ENCODE results near the gene IQCE. TPM values are rescaled to one million over a fixed set of nuclear protein-coding genes. Genes with fewer than 3 reads are reported as not detected.
"Not testable (repeated sequence)": the region's sequence is repeated elsewhere in the genome, so short reads cannot be mapped to it uniquely, and the experiment has no call there.

IQCE gene
- total RNA-seq, 1 donor from 2014 or later, result 11.1 TPM

- peaks cover under 1% of the 10 kb centered on the region for H3K4me1 Mint-ChIP-seq (ENCODE audit: low read depth)
- H3K27ac Mint-ChIP-seq, result no peak overlapping the region
- no peak overlapping the region for H3K4me3 Mint-ChIP-seq
- H3K9me3 Mint-ChIP-seq, result no peaks in the 10 kb centered on the region
- DNase-seq (ENCODE audit: low spot score), result no peak
- H3K27me3 Mint-ChIP-seq (ENCODE audit: insufficient read depth), result no peaks in the 10 kb centered on the region
- H3K36me3 Mint-ChIP-seq (ENCODE audit: low read depth), result peaks cover 5% of the 10 kb centered on the region
- intact Hi-C loops (cut with micrococcal nuclease), result no loop called here
Observed at GRCh38 chr7:2602406-2603043, 43.7 kb downstream of the IQCE start.

DNA sequence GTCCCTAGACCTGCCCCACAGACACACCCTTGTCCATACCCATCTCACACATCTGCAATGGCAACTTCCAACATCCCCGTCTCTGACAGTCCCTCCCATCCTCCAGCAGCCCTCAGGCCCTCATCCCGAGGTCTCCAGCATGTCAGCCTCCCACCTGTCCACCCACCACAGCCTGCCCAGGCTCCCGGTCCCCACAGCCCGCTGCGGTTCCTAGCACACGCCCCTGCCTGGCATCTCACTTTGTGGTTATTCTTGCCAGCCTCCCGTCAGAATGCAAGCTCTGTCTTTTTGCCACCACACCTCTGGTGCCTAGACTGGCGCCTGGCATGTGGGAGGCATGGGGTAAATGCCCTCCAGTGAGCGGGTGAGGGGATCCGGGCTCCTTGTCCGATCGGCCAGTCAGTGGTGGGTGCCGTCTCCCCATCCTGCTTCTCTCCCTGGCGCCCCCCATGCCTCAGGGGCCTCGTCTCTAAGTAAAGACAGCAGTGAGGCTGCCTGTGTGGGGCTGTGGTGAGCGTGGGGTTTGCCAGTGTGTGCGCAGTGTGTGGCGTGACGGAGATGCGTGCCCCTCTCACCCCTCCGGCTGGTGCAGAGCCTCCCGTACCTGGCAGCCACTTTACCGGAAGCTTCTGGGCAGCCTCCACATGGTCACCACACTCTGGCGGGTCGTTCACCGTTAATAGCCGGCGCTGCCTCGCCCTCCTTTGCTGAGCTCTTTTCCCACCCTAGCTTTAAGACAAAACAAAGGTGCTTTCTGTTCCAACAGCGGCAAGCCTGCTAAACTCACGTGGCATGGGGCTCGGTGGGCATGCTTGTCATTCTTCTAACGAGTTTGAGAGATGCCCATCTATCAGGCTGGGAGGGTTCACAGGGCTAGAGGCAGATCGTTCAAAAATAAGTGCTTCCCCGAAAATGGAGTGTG, 44.5 kb downstream of the IQCE start:
- Mint-ChIP-seq H3K4me1 (ENCODE audit: low read depth) (peaks cover 5% of the 10 kb centered on the region), H3K36me3 (ENCODE audit: low read depth) (peaks cover 5% of the 10 kb centered on the region), H3K27me3 (ENCODE audit: insufficient read depth) (no peaks in the 10 kb centered on the region), H3K27ac (no peak overlapping the region), H3K9me3 (no peaks in the 10 kb centered on the region), H3K4me3 (no peak overlapping the region)
- no peak for DNase-seq (ENCODE audit: low spot score)
- intact Hi-C loops (cut with micrococcal nuclease), result no loop called here

DNA sequence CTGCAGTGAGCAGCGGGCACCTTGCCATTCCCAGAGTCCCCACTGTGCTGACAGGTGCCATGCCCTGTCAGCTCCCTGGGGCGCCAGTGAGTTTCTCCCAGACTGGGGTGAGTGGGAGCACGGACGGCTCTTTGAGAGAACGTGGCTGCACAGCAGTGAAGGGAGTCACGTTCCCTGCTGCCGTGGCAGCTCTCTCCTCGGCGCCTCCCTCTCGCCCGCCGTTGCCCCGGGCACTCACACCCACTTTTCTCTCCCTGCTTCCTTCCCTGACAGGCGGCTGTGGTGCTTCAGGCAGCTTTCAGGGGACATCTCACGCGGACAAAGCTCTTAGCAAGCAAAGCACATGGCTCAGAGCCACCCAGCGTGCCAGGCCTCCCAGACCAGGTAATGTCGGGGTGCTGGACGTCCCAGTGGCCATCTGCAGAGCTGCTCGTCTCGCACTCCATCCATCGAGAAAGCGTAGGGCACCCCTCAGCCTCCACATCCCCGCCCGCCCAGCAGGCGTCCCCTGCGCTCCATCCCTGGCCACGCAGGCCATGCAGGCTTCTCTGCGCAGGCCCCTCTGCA, 45.9 kb downstream of the IQCE start:
- no peaks in the 10 kb centered on the region for H3K27me3 Mint-ChIP-seq (ENCODE audit: insufficient read depth)
- H3K9me3 Mint-ChIP-seq, result no peaks in the 10 kb centered on the region
- H3K4me3 Mint-ChIP-seq, result no peak overlapping the region
- H3K27ac Mint-ChIP-seq, result no peak overlapping the region
- peaks cover 13% of the 10 kb centered on the region for H3K4me1 Mint-ChIP-seq (ENCODE audit: low read depth)
- no peak for DNase-seq (ENCODE audit: low spot score)
- intact Hi-C loops (cut with micrococcal nuclease), result no loop called here
- peaks cover 5% of the 10 kb centered on the region for H3K36me3 Mint-ChIP-seq (ENCODE audit: low read depth)

DNA sequence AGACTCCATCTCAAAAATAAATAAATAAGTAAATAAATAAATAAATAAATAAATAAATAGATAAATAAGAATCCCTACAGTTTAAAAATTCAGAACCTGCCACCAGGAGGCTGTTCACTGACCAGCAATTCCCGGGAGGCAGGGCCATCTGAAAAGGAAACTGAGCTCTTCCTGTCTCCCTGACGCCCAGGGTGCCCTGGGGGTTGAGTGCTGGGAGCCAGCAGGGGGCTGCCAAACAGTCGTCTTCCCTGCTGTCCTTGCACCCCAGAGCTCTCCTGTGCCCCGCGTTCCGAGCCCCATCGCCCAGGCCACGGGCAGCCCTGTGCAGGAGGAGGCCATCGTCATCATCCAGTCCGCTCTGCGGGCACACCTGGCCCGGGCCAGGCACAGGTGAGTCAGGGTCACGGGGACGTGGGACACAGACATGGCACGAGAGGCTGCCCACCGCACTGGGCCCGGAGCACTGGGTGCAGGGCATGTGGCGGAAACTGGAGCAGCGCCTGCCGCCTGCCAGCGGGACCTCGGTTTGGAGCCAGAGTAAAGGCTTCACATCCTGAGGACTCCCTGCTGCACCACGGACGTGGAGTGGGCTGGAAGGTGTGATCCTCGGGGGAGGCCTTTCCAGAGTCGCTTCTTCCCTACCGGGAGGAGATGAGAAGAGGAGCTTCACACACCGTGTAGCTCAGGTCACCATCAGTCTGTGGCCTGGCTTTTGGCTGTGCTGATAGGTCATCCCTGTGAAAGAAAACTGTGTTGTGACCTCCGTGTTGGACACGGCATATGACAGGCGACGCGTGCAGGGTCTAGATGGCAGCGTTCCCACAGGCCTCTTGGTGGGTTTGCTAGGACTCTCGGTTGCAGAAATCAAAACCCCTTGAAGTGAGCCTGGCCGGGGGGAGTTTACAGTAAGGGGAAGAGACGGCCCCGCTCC, 47.1 kb downstream of the IQCE start:
- Mint-ChIP-seq H3K9me3 (no peaks in the 10 kb centered on the region), H3K4me1 (ENCODE audit: low read depth) (peaks cover 13% of the 10 kb centered on the region), H3K27me3 (ENCODE audit: insufficient read depth) (no peaks in the 10 kb centered on the region), H3K36me3 (ENCODE audit: low read depth) (peaks cover 5% of the 10 kb centered on the region), H3K4me3 (no peak overlapping the region), H3K27ac (no peak overlapping the region)
- intact Hi-C loops (cut with micrococcal nuclease), result no loop called here
- no peak for DNase-seq (ENCODE audit: low spot score)

DNA sequence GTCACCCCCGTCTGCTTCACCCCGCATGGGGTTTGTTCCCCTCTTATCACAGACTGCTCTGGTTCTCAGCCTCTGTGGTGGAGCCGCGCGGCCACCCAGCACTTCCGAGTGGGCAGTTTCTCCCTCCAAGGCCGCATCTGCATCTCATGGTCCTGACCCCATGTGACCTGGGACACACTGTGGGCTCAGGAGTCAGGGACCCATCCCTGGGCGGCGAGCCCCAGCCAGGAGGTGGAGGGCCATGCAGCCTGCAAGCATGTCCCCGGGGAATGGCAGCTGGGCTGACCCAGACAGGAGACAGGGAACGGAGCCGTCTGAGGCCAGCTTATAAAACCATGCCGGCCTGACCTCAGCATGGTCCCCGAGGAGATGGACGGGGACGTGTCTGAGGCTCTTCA, 47.8 kb downstream of the IQCE start:
- Mint-ChIP-seq H3K27me3 (ENCODE audit: insufficient read depth) (no peaks in the 10 kb centered on the region), H3K36me3 (ENCODE audit: low read depth) (peaks cover 3% of the 10 kb centered on the region), H3K4me1 (ENCODE audit: low read depth) (peaks cover 13% of the 10 kb centered on the region), H3K4me3 (no peak overlapping the region), H3K9me3 (no peaks in the 10 kb centered on the region), H3K27ac (no peak overlapping the region)
- DNase-seq (ENCODE audit: low spot score), result no peak
- intact Hi-C loops (cut with micrococcal nuclease), result no loop called here

GRCh38 chr7:2607122-2607922, 48.5 kb downstream of the IQCE start:
- no peak overlapping the region for H3K27ac Mint-ChIP-seq
- H3K4me1 Mint-ChIP-seq (ENCODE audit: low read depth), result peaks cover 13% of the 10 kb centered on the region
- intact Hi-C loops (cut with micrococcal nuclease), result no loop called here
- DNase-seq (ENCODE audit: low spot score), result no peak
- no peaks in the 10 kb centered on the region for H3K27me3 Mint-ChIP-seq (ENCODE audit: insufficient read depth)
- H3K9me3 Mint-ChIP-seq, result no peaks in the 10 kb centered on the region
- no peaks in the 10 kb centered on the region for H3K36me3 Mint-ChIP-seq (ENCODE audit: low read depth)
- no peak overlapping the region for H3K4me3 Mint-ChIP-seq

GRCh38 chr7:2607923-2608904, 49.4 kb downstream of the IQCE start:
- H3K36me3 Mint-ChIP-seq (ENCODE audit: low read depth), result no peaks in the 10 kb centered on the region
- H3K4me3 Mint-ChIP-seq, result no peak overlapping the region
- H3K27me3 Mint-ChIP-seq (ENCODE audit: insufficient read depth), result no peaks in the 10 kb centered on the region
- DNase-seq (ENCODE audit: low spot score), result no peak
- intact Hi-C loops (cut with micrococcal nuclease), result no loop called here
- H3K27ac Mint-ChIP-seq, result no peak overlapping the region
- H3K9me3 Mint-ChIP-seq, result no peaks in the 10 kb centered on the region
- H3K4me1 Mint-ChIP-seq (ENCODE audit: low read depth), result peaks cover 13% of the 10 kb centered on the region

DNA sequence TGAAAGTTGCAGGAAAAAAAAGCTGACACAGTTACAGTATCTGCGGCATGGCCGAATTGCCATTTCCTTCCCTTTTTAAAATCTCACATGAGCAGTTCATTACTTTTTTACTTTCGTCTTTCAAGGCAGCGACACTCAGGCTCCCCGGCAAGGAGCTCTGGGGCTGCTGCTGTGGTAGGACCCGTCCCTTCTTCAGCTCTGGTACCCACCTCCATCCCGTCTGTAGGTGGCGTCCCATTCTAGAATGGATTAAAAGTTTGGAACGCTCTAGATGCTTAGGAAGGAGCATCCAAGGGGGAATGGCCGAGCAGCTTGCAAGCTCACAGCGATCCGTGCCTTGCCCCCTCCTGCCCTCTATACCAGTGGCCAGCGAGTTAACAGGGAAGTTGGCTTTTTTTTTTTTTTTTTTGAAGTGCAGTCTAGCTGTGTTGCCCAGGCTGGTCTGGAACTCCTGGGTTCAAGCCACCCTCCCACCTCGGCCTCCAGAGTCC, 50.2 kb downstream of the IQCE start:
- no peak overlapping the region for H3K27ac Mint-ChIP-seq
- H3K4me1 Mint-ChIP-seq (ENCODE audit: low read depth), result peaks cover 13% of the 10 kb centered on the region
- intact Hi-C loops (cut with micrococcal nuclease), result no loop called here
- no peaks in the 10 kb centered on the region for H3K9me3 Mint-ChIP-seq
- DNase-seq (ENCODE audit: low spot score), result no peak
- H3K27me3 Mint-ChIP-seq (ENCODE audit: insufficient read depth), result no peaks in the 10 kb centered on the region
- no peaks in the 10 kb centered on the region for H3K36me3 Mint-ChIP-seq (ENCODE audit: low read depth)
- no peak overlapping the region for H3K4me3 Mint-ChIP-seq

GRCh38 chr7:2609646-2610045, 50.9 kb downstream of the IQCE start:
- H3K27ac Mint-ChIP-seq; H3K4me3 Mint-ChIP-seq; H3K27me3 Mint-ChIP-seq (ENCODE audit: insufficient read depth); H3K36me3 Mint-ChIP-seq (ENCODE audit: low read depth); intact Hi-C loops (cut with micrococcal nuclease); H3K9me3 Mint-ChIP-seq; DNase-seq (ENCODE audit: low spot score): not testable (repeated sequence)
- H3K4me1 Mint-ChIP-seq (ENCODE audit: low read depth), result peaks cover 13% of the 10 kb centered on the region

DNA sequence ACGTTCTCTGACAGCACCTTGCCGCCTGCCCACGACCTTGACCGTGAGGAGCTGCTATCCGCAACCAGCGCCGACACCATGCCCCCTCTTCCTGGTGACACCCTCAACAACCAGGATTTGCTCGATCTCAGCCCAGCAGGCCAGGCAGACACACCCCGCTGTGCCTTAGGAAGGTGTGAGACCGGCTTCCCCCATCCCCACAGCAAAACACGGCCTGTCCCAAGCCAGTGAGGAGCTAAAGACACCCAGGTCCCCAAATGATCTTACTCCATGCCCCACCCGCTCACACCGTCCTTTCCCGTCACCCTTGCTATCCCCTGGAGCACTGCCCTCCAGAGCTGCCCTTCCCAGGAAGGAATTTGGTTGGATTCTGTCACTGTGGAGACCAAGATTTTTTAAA, 51.7 kb downstream of the IQCE start:
- Mint-ChIP-seq H3K4me3 (no peak overlapping the region), H3K4me1 (ENCODE audit: low read depth) (peaks cover 13% of the 10 kb centered on the region), H3K27ac (no peak overlapping the region), H3K9me3 (no peaks in the 10 kb centered on the region), H3K36me3 (ENCODE audit: low read depth) (no peaks in the 10 kb centered on the region), H3K27me3 (ENCODE audit: insufficient read depth) (no peaks in the 10 kb centered on the region)
- DNase-seq (ENCODE audit: low spot score), result no peak
- intact Hi-C loops (cut with micrococcal nuclease), result no loop called here

GRCh38 chr7:2610898-2611297, 52.1 kb downstream of the IQCE start:
- intact Hi-C loops (cut with micrococcal nuclease), result no loop called here
- H3K27ac Mint-ChIP-seq, result no peak overlapping the region

More at GRCh38 chr7:2610898-2611297, 52.1 kb downstream of the IQCE start:
- H3K4me3 Mint-ChIP-seq, result no peak overlapping the region
- H3K36me3 Mint-ChIP-seq (ENCODE audit: low read depth), result no peaks in the 10 kb centered on the region
- peaks cover 13% of the 10 kb centered on the region for H3K4me1 Mint-ChIP-seq (ENCODE audit: low read depth)
- no peaks in the 10 kb centered on the region for H3K9me3 Mint-ChIP-seq
- H3K27me3 Mint-ChIP-seq (ENCODE audit: insufficient read depth), result no peaks in the 10 kb centered on the region
- no peak for DNase-seq (ENCODE audit: low spot score)
